Brain microvascular endothelial cell (primary cell): Measurements from ENCODE around the gene C2CD5.

Experiments
- DNase-seq: peaks from one replicate; pipeline ENCODE4 v3.0.0-alpha.2; 2020
- H3K27ac ChIP-seq: fragments of 250-450 bp; sonication (Bioruptor Pico); 2 replicates; pipeline ENCODE4 v1.5.1; 2020; ENCODE audit warnings: mild to moderate bottlenecking, moderate library complexity
- H3K27me3 ChIP-seq: fragments of 250-450 bp; sonication (Bioruptor Pico); replicated peaks from 2 replicates; pipeline ENCODE4 v1.5.1; 2020; ENCODE audit warnings: mild to moderate bottlenecking
- H3K36me3 ChIP-seq: fragments of 250-450 bp; sonication (Bioruptor Pico); replicated peaks from 2 replicates; pipeline ENCODE4 v1.5.1; 2020; ENCODE audit warnings: mild to moderate bottlenecking
- H3K4me3 ChIP-seq: 2 replicates; pipeline ENCODE4 v1.5.1; 2011; ENCODE audit warnings: low read depth, mild to moderate bottlenecking, control low read depth, low read length, moderate library complexity
- CTCF ChIP-seq: IDR thresholded peaks from 2 replicates; pipeline ENCODE4 v1.5.1; 2011; ENCODE audit warnings: low read depth, mild to moderate bottlenecking, moderate library complexity, low read length, control low read depth, inconsistent platforms; ENCODE audit errors: missing control alignments
- in situ Hi-C: cut with HindIII; loops from 2 replicates; pipeline ENCODE4 v1.10.0; 2017; ENCODE audit warnings: low sequenced_read_pairs, low pct_ligation_motif_present

The C2CD5 gene

GRCh38 chr12:22576473-22576872 is 32.1 kb upstream of the C2CD5 start:
- H3K4me3 ChIP-seq = no peak overlapping the region
- H3K27me3 ChIP-seq = no peaks in the 10 kb centered on the region
- in situ Hi-C loops = no loop called here
- no peak overlapping the region for H3K27ac ChIP-seq
- no peaks in the 10 kb centered on the region for H3K36me3 ChIP-seq
- DNase-seq = no peak
- no peak for TF ChIP-seq CTCF

GRCh38 chr12:22576065-22576464 is 31.7 kb upstream of the C2CD5 start:
- no peak overlapping the region for H3K27ac ChIP-seq
- in situ Hi-C loops = no loop called here
- DNase-seq = no peak
- H3K27me3 ChIP-seq = no peaks in the 10 kb centered on the region
- no peak for TF ChIP-seq CTCF
- no peak overlapping the region for H3K4me3 ChIP-seq
- no peaks in the 10 kb centered on the region for H3K36me3 ChIP-seq

GRCh38 chr12:22574921-22575320 is 30.6 kb upstream of the C2CD5 start:
- no peak for DNase-seq
- Histone ChIP-seq H3K27ac (no peak overlapping the region), H3K36me3 (no peaks in the 10 kb centered on the region), H3K4me3 (no peak overlapping the region), H3K27me3 (no peaks in the 10 kb centered on the region)
- no peak for TF ChIP-seq CTCF
- in situ Hi-C loops = no loop called here

GRCh38 chr12:22573181-22573580 is 28.8 kb upstream of the C2CD5 start:
- H3K27me3 ChIP-seq = no peaks in the 10 kb centered on the region
- no peaks in the 10 kb centered on the region for H3K36me3 ChIP-seq
- H3K27ac ChIP-seq = no peak overlapping the region
- DNase-seq = no peak
- in situ Hi-C loops = no loop called here
- H3K4me3 ChIP-seq = no peak overlapping the region
- TF ChIP-seq CTCF = no peak

GRCh38 chr12:22569253-22569652 is 24.9 kb upstream of the C2CD5 start:
- Histone ChIP-seq H3K36me3 (no peaks in the 10 kb centered on the region), H3K27me3 (no peaks in the 10 kb centered on the region), H3K4me3 (no peak overlapping the region), H3K27ac (no peak overlapping the region)
- TF ChIP-seq CTCF = no peak
- DNase-seq = no peak
- in situ Hi-C loops = no loop called here
